PC-9 (cell line): ENCODE results near the gene FGF11.

Source experiments
- EZH2 ChIP-seq: fragments of 200-600 bp; sonication (generic); IDR thresholded peaks from 2 replicates; pipeline ENCODE4 v1.8.0; 2017; ENCODE audit warnings: antibody characterized with exemption, low read depth
- TF ChIP-seq, protein P1 (sequence below): fragments of 200-600 bp; sonication (generic); conservative IDR thresholded peaks from 2 replicates; pipeline ENCODE4 v1.6.1; 2017; ENCODE audit warnings: mixed run types, antibody characterized with exemption, mild to moderate bottlenecking, moderate library complexity

DNA sequence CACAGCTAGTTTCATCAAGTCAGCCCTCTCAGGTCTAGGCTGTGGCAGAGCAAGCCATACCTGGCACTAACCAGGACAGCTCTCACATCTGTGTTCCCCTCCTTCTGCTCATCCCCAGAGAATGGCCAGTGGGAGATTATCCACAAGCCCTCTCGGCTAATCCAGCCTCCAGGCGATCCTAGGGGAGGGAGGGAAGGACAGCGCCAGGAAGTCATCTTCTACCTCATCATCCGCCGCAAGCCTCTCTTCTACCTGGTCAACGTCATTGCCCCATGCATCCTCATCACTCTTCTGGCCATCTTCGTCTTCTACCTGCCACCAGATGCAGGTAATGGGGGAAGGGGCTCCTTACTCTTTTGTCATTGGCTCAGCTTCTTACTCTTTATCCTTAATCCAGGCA is 9.1 kb downstream of the FGF11 start:
- TF ChIP-seq, protein P1, sequence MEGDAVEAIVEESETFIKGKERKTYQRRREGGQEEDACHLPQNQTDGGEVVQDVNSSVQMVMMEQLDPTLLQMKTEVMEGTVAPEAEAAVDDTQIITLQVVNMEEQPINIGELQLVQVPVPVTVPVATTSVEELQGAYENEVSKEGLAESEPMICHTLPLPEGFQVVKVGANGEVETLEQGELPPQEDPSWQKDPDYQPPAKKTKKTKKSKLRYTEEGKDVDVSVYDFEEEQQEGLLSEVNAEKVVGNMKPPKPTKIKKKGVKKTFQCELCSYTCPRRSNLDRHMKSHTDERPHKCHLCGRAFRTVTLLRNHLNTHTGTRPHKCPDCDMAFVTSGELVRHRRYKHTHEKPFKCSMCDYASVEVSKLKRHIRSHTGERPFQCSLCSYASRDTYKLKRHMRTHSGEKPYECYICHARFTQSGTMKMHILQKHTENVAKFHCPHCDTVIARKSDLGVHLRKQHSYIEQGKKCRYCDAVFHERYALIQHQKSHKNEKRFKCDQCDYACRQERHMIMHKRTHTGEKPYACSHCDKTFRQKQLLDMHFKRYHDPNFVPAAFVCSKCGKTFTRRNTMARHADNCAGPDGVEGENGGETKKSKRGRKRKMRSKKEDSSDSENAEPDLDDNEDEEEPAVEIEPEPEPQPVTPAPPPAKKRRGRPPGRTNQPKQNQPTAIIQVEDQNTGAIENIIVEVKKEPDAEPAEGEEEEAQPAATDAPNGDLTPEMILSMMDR: no peak
- no peak for TF ChIP-seq EZH2
